SK-N-SH treated with all-trans-retinoic acid at 6 μM for 48 hours (cell line): ENCODE measurements around the gene S100A6.

Source experiments
- ARNTL ChIP-seq: fragments of 450-650 bp; formaldehyde crosslinking; IDR thresholded peaks from 2 replicates; pipeline ENCODE4 v1.5.0; 2020; ENCODE audit warnings: low read depth, mild to moderate bottlenecking, moderate library complexity, borderline replicate concordance
- BACH2 ChIP-seq: fragments of 250-450 bp; sonication (Bioruptor Pico); IDR thresholded peaks from 2 replicates; pipeline ENCODE4 v1.9.0; 2021; ENCODE audit warnings: mild to moderate bottlenecking, borderline replicate concordance
- ISL1 ChIP-seq: fragments of 250-450 bp; sonication (Bioruptor Pico); IDR thresholded peaks from 2 replicates; pipeline ENCODE4 v2.1.2; 2022; ENCODE audit warnings: mild to moderate bottlenecking, moderate library complexity
- OSR1 ChIP-seq: fragments of 250-450 bp; sonication (Bioruptor Pico); IDR thresholded peaks from 2 replicates; pipeline ENCODE4 v1.8.0; 2022; ENCODE audit warnings: moderate library complexity, mild to moderate bottlenecking, inconsistent platforms
- RARB ChIP-seq: fragments of 250-450 bp; sonication (Bioruptor Pico); IDR thresholded peaks from 2 replicates; pipeline ENCODE4 v1.8.0; 2021; ENCODE audit warnings: mild to moderate bottlenecking, moderate library complexity
- SNAI2 ChIP-seq: fragments of 250-450 bp; sonication (Bioruptor Pico); IDR thresholded peaks from 2 replicates; pipeline ENCODE4 v1.5.0; 2020; ENCODE audit warnings: mild to moderate bottlenecking, moderate library complexity
- TCF4 ChIP-seq: fragments of 250-450 bp; sonication (Bioruptor Pico); IDR thresholded peaks from 2 replicates; pipeline ENCODE4 v1.8.0; 2021; ENCODE audit warnings: mild to moderate bottlenecking, moderate library complexity, borderline replicate concordance
- ZFP3 ChIP-seq: fragments of 250-450 bp; sonication (Bioruptor Pico); IDR thresholded peaks from 2 replicates; pipeline ENCODE4 v1.5.0; 2020; ENCODE audit warnings: mild to moderate bottlenecking, moderate library complexity
- ZFP30 ChIP-seq: fragments of 450-650 bp; formaldehyde crosslinking; IDR thresholded peaks from 2 replicates; pipeline ENCODE4 v1.5.0; 2022; ENCODE audit warnings: mild to moderate bottlenecking, moderate library complexity
- TF ChIP-seq, protein P1 (sequence below): fragments of 250-450 bp; sonication (Bioruptor Pico); IDR thresholded peaks from 2 replicates; pipeline ENCODE4 v1.5.1; 2021; ENCODE audit warnings: mild to moderate bottlenecking, moderate library complexity
- TF ChIP-seq, protein P2 (sequence below): fragments of 250-450 bp; sonication (Bioruptor Pico); IDR thresholded peaks from 2 replicates; pipeline ENCODE4 v1.5.1; 2020; ENCODE audit warnings: low read depth, mild to moderate bottlenecking, moderate library complexity
- TF ChIP-seq, protein P3 (sequence below): fragments of 250-450 bp; sonication (Bioruptor Pico); IDR thresholded peaks from 2 replicates; pipeline ENCODE4 v1.8.0; 2020; ENCODE audit warnings: mild to moderate bottlenecking, moderate library complexity, borderline replicate concordance

DNA sequence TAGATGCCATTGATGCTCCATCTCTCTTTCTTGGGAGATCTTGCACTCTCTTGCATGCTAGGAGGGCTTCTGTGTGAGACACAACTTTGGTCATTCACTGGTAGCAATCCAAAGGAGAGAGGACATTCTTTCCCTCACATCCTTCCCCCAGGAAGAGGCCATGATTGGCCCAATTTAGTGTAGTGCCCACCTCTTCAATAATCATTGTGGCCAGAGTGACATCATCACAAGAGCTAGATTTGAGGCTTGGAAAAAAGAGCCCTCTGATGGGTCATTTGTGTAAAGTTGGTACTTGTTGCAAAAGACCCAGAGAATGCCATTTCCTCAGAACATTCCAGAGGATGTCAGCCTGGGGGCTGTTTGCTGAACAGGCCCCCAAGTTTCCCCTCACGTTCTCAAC lies 30.2 kb downstream of the S100A6 start:
- TF ChIP-seq ZFP30 (CRISPR knock-in tag) (no peak), TCF4 (CRISPR knock-in tag) (no peak), SNAI2 (no peak), ISL1 (no peak), OSR1 (CRISPR knock-in tag) (no peak), RARB (CRISPR knock-in tag) (no peak), BACH2 (no peak), ARNTL (no peak), ZFP3 (CRISPR knock-in tag) (no peak)
- TF ChIP-seq, protein P1, sequence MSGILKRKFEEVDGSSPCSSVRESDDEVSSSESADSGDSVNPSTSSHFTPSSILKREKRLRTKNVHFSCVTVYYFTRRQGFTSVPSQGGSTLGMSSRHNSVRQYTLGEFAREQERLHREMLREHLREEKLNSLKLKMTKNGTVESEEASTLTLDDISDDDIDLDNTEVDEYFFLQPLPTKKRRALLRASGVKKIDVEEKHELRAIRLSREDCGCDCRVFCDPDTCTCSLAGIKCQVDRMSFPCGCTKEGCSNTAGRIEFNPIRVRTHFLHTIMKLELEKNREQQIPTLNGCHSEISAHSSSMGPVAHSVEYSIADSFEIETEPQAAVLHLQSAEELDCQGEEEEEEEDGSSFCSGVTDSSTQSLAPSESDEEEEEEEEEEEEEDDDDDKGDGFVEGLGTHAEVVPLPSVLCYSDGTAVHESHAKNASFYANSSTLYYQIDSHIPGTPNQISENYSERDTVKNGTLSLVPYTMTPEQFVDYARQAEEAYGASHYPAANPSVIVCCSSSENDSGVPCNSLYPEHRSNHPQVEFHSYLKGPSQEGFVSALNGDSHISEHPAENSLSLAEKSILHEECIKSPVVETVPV (CRISPR knock-in tag), result no peak
- TF ChIP-seq, protein P2, sequence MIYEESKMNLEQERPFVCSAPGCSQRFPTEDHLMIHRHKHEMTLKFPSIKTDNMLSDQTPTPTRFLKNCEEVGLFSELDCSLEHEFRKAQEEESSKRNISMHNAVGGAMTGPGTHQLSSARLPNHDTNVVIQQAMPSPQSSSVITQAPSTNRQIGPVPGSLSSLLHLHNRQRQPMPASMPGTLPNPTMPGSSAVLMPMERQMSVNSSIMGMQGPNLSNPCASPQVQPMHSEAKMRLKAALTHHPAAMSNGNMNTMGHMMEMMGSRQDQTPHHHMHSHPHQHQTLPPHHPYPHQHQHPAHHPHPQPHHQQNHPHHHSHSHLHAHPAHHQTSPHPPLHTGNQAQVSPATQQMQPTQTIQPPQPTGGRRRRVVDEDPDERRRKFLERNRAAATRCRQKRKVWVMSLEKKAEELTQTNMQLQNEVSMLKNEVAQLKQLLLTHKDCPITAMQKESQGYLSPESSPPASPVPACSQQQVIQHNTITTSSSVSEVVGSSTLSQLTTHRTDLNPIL (CRISPR knock-in tag), result no peak
- TF ChIP-seq, protein P3, sequence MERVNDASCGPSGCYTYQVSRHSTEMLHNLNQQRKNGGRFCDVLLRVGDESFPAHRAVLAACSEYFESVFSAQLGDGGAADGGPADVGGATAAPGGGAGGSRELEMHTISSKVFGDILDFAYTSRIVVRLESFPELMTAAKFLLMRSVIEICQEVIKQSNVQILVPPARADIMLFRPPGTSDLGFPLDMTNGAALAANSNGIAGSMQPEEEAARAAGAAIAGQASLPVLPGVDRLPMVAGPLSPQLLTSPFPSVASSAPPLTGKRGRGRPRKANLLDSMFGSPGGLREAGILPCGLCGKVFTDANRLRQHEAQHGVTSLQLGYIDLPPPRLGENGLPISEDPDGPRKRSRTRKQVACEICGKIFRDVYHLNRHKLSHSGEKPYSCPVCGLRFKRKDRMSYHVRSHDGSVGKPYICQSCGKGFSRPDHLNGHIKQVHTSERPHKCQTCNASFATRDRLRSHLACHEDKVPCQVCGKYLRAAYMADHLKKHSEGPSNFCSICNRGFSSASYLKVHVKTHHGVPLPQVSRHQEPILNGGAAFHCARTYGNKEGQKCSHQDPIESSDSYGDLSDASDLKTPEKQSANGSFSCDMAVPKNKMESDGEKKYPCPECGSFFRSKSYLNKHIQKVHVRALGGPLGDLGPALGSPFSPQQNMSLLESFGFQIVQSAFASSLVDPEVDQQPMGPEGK (CRISPR knock-in tag), result no peak
